ENCODE results near the gene ZNF524.

The ZNF524 gene

DNA sequence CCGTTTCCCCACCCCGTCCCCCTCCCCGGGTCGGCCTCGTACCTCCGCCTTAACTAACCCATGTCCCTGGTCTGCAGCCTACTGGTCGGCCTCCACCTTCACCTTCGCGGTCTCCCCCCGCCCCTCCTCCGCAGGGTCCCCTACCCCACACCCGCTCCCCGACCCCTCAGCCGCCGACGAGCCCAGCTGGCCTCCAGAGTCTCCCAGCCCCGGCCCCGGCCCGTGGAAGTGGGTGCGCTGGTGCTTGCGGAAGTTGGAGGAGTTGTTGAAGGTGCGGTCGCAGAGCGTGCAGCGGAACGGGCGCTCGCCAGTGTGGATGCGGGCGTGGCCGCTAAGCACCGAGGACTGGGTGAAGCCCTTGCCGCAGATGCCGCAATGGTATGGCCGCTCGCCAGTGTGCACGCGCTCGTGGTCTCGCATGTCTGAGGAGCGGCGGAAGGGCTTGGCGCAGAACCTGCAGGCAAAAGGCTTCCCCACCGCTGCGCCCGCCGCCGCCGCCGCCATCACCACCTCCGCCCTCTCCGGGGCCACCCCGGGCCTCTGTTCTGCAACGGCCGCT lies 21.7 kb downstream of the ZNF524 start:
- DNase-seq, result no peak

DNA sequence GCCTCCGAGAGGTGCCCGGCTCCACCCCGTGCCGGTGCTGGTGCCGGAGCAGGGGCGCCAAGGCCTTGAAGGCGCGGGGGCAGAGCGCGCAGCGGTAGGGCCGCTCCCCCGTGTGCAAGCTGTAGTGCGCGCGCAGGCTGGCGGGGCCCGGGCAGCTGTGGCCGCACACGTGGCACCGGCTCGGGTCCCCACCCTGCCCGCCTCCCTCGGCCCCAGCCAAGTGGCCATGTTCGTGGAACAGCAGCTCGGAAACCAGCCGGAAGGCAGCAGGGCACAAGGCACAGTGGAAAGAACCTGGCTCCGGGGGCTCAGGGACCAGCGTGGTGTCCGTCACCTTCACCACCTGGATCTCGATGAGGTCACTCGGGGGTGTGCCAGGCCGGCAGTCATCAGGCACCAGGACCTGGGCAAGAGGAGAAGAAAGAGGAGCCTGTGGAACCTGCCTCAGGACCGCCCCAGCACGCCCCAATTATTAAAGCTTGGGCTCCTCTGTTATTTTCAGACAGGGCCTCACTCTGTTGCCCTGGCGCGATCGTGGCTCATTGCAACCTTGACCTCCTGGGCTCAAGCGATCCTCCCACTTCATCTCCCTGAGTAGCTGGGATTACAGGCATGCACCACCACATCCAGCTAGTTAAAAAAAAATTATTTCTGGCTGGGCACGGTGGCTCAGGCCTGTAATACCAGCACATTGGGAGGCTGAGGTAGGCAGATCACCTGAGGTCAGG lies 22.3 kb downstream of the ZNF524 start:
- no peak for DNase-seq

DNA sequence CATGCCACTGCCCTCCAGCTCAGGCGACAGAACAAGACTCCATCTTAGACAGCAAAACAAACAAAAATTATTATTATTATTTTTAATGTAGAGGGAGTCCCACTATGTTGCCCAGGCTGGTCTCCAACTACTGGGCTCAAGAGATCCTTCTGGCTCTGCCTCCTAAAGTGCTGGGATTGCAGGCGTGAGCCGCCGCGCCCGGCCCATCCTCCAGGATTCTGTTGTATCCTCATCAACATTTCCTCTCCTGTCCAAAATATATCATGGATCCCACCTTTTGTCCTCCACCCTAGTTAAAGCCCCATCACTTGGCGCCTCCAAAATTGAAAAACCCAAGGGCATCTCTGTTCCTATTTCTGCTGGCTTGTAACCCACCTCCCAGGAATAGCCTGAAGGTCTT lies 23.0 kb downstream of the ZNF524 start:
- no peak for DNase-seq

DNA sequence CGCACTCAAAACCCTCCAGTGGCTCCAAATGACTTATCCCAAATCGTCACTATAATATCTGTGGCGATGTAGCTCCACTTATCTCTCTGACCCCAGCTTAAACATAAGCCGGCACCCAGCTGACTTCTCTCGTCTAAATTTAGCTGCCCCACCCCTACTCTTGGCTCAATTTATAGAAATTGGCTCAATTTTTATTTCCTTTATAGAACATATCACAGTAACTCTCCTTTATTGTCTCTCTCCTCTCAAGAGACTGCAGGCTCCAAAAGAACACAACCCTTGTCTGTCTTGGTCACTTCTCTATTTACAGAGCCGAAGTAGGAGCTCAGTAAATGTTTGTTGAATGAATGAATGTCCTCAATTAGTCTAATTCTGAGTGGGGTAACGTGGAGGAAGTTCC lies 23.5 kb downstream of the ZNF524 start:
- DNase-seq, result no peak

DNA sequence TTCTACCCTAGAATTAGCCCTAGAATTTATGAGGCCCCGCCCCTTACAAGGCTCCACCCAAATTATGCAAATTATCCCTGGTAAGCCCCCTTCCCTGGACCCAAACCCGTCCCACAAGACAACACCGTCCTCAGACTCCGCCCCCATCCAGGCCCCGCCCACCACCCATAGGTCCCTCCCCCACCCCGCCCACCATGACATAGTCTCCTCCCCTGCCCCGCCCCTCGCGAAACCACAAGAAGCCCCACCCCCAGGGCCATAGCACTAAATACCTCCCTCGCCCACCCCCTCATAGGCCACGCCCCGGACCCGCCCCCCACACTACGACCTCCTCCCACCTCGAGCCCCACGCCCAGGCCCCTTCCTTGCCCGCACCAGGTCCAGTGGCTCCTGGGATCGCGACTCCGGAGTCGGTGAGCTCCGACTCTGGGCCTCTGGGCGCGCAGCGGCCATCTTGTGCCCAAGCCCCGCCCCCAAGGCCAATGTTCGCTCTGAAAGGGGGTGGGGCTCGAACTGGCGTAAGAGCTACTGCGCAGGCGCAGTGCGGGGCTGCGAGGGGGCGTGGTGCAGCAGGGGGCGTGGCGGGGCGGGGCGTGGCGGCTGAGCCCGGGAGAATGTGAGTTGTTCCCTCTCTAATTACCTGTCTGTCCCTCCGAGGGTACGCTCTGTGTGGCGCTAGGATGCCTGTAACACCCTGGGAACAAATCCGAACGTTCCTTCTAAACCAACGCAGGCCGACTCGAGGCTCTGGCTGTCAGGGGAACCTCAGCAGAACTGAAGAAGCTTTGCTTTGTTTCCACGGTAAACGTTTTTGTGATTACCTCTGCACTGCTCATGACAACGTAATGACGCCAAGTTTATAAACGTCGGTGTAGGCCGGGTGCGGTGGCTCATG lies 24.3 kb downstream of the ZNF524 start, which contains the start of gene ZNF784:
TSS of gene ZNF784 (minus strand) at position 458 of the 895 bp plus-strand sequence. CDS start at position 453, 5 bp downstream.
- DNase-seq, result peak; percentile 97

DNA sequence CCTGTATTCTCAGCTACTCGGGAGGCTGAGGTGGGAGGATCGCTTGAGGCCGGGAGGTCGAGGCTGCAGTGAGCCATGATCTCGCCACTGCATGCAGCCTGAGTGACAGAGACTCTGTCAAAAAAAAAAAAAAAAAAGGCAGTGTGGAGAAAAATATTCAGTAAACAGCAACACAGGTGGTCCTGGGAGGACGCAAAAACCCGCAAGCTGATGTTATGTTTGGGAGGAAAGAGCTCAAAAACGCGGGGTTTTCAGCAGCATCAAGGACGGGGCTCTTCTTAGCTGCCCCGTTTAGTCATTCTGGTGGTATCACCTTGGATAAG lies 24.9 kb downstream of the ZNF524 start:
- no peak for DNase-seq

DNA sequence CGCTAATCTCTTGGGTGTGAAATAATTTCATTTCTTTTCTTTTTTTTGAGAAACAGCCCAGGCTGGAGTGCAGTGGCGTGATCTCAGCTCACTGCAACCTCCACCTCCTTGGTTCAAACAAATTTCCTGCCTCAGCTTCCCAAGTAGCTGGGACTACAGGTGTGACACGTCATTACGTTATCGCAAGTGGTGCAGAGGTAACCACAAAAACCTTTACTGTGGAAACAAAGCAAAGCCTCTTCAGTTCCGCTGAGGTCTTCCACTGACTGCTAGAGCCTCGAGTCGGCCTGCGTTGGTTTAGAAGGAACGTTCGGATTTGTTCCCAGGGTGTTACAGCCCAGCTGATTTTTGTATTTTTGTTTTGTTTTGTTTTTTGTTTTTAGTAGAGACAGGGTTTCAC lies 26.3 kb downstream of the ZNF524 start:
- DNase-seq, result peak; percentile 82

DNA sequence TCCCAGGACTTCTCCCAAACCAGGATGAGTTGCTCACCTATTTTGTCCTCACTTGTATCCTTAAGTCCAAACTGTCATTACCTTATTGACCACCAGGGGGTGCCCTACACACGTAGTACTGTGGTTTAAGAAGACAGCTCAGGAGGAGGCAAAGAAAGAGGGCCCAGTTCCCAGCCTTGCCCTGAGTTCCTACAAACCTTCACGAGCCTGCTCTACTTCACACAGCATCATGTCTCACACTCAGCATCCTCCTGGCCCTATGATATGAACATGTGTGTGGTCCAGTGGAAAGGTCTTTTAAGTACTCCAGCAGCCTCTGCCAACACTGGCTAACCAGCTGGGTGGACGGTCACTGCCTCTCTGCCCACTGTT lies 32.4 kb downstream of the ZNF524 start:
- DNase-seq, result peak; percentile 91

DNA sequence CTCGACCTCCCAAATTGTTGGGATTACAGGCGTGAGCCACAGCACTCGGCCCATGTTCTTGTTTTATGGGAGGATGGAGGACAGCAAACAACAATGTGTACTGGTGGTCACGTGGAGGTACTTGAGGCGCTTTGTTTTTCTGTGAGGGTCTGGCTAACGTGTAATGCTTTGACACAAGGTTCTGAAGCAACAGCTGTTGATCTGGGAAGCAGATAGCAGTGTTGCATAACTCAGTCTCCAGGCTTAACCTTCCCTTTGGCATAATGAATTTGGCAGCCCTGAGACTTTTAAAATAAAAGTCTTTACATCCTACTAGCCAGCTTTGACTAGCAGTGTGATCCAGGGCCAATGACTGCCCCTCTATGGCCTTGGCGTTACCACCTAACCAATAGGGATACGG lies 33.8 kb downstream of the ZNF524 start:
- DNase-seq, result no peak

DNA sequence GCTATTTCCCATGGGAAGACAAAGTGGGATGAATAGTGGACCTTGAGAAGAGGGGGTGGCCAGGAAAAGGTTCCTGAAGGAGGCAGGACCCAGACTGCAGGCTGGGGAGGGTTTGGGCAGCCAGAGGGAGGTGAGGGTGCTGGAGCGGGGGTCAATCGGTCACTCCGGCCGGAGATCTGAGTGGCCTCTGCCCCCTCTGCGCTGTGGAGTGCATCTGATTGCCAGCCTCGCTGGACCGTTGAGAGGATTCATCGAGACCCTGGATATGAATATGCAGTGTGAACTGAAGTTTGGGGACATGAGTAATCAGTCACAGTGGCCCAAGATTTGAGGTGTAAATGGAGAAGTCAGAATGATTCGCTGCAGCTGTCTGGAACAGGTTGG lies 35.2 kb downstream of the ZNF524 start:
- no peak for DNase-seq

DNA sequence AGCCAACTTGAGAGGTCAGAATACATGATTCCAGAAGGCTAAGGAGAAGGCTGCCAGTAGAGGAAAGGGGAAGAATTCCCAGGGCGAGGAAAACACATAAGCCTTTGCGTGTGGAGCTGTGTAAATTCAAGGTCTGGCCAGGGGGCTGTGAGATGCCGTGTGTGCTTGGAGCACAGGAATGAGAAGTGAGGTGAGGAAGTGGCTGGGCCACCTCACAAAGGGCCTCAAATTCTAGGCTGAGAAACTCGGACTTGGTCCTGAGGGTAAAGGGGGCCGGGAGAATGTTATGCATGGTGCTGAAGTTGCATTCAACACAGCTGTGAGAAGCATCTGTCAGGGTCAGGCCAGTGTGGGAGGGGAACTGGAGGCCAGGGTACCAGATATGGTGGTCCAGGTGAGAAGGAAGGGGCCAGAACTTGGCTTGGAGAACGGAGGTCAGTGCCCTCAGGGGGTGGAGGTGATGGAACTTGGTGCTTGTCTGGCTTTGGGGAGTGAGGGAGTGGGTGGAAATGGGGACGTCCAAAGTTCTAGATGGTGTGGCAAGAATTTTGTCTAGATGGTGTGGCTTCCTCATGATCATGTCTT lies 35.9 kb downstream of the ZNF524 start:
- DNase-seq, result no peak

DNA sequence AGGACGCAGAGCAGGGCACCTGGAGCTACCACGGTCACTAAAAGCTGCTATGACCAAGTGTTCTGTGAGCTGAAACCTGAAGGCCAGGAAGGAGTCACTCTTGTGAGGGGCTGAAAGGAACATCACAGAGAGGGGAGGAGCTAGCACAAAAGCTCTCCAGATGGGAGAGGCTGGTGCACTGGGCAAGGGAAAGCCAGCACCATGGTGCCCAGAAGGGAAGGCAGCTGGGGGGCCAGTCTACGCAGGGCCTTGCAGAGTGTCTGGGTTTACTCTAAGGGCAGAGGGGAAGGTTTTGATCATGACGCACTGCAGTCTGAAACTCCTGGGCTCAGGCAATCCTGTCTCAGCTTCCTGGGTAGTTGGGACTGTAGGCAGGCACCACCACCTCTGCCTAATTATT lies 36.6 kb downstream of the ZNF524 start:
- no peak for DNase-seq

DNA sequence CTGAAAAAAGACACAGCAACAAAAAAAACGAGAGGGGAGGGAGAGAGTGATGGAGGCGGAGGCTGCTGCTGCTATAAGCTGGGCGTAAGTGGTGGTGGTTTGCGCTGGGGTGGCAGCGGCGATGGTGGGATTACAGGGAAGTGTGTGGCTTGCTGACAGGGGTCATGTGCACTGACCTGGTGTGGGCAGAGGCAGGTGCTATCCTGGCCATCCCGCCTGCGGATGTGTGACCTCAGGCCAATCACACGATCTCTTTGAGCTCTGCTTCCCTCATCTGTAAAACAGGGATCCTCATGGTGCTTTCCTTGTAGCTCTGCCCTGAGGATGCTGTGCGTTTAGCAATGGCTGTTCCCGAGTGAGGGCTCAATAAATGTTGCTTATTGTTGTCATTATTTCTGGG lies 37.4 kb downstream of the ZNF524 start:
- no peak for DNase-seq

DNA sequence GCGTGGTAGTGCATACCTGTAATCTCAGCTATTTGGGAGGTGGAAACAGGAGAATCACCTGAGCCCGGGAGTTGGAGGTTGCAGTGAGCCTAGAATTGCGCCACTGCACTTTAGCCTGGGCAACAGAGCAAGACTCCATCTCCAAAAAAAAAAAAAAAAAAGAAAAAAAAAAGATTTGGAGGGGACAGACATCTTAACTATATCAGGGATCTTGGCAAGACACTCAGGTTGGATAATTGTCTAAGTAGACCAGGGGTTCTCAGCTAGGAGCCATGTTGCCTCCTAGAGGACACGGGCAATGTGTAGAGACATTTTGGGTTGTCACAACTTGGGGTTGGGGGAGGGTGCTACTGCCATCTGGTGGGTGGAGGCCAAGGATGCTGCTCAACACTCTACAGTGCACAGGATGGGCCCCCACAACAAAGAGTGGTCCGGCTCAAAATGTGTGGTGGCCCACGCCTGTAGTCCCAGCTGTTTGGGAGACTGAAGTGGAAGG lies 38.8 kb downstream of the ZNF524 start:
- DNase-seq, result peak; percentile 88

DNA sequence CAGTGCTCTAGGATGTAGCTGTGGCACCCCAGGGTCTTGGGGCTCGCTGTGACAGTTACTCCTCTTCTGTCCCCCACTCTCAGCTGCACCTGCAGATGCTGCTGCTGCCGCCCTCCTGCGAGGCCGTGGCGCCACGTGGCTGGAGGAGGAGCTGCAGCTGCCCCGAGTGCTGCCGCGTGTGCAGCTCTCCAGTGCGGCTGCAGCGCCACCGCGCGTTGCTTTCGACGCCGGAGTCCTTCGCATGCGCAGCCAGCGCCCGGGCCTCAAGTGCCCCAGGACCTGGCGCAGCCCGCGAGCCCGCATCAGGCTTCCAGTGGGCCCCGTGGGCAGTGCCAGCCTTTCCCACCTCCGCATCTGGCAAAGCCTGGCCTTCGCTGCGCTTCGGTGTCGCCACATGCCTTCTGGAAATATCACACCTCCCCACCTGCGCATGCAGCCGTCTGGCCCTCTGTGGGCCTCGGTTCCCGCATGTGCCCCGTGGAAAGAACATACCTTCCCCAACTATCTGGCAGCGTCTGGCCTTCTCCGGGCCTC lies 40.0 kb downstream of the ZNF524 start:
- DNase-seq, result peak; percentile 91

DNA sequence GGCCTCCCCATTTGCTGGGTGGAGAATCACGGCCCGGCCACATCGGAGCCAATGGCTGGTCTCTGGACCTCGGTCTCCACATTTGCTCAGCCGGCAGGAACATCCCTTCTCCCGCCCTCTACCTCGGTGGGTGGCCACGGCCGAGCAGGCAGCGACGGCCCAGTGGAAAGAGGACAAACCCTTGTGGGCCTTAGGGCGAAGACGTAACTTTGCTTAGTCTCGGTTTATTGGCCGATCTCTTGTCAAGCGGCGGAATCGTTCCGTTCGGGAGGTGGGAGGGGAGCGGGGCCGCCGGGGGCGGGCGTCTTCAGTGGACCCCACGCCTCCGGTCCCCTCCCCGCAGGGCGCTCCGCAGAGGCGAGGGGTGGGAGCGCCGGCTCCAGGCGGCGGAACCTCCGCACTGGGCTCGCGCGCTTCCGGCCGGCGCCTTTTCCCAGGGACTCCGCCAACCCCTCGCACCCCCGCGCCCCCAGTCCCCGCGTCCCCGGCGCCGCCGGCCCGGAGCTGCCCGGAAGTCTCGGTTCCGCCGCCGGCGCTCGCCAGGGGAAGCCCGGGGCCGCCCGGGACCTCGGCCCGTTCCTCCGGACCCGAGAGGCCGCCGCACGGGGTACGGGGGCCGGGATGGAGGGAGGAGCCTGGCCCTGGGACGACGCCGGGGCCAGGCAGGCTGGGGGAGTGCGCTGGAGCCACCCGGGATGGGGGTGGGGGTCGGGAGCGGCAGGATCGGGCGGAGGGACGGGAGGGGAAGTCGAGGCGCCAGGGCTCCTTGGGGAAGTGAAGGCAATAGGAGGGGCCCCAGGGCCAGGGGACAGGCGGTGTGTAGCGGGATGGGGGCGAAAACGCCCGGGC lies 40.7 kb downstream of the ZNF524 start, which contains the start of gene ZNF580:
TSS of gene ZNF580 (plus strand) at position 426 of the 849 bp plus-strand sequence. CDS start 1,507 bp downstream, outside the sequence.
- DNase-seq, result peak; percentile 86

DNA sequence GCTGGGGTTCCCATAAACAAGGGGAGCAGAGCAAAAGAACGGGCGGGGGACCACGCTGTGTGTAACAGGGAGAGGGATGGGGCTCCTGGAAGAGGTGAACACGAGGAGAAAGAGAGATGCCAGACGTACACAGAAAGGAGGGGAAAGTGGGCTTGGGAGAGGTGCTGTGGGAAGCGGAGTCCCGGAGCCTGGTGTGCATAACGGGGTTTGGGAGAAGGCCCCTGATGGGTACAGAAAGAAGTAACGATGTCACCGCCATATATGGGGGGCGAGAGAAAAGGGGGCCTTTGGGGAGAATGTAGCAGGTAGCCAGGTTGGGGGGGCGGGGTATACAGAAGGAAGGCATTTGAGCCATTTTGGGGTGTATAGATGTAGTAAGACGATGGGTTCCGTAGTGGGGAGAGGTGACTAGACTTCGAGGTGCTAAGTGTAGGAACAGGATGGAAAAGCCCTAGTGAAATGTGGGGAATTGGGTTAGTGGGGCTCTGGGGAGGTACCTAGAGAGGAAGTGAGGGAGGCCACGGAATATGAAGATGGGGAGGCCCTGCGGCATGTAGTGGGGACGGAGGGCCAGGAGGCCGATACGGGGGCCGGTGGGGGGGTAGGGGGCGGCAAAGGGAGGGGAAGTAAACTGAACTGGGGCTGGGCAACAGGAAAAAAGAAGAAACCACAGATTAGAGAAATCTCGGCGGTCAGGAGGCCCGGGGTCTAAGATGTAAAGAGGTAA lies 41.5 kb downstream of the ZNF524 start:
- no peak for DNase-seq

DNA sequence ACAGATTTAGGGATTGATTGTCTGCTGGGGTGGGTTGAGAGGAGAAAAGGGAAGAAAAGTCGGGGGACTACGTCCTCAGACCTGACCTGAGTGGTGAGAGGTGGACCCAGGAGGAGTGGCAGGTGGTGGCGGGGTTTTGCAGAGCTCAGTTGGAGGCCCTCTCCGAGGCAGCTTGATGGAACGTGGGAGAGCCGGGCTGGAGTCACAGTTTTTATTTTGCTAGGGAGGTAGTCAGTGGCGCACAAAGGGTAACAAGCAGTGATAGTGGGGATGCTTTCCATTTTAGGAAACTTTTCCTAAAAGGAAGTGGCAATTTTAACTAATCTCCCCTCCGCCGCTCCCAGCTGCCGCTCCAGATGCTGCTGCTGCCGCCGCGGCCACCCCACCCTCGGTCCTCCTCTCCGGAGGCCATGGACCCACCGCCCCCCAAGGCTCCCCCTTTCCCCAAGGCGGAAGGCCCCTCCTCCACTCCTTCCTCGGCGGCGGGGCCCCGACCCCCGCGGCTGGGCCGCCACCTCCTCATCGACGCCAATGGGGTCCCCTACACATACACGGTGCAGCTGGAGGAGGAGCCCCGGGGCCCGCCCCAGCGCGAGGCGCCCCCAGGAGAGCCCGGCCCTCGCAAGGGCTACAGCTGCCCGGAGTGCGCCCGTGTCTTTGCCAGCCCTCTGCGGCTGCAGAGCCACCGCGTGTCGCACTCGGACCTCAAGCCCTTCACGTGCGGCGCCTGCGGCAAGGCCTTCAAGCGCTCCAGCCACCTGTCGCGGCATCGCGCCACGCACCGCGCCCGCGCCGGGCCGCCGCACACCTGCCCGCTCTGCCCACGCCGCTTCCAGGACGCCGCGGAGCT lies 42.3 kb downstream of the ZNF524 start:
- DNase-seq, result peak; percentile 76

DNA sequence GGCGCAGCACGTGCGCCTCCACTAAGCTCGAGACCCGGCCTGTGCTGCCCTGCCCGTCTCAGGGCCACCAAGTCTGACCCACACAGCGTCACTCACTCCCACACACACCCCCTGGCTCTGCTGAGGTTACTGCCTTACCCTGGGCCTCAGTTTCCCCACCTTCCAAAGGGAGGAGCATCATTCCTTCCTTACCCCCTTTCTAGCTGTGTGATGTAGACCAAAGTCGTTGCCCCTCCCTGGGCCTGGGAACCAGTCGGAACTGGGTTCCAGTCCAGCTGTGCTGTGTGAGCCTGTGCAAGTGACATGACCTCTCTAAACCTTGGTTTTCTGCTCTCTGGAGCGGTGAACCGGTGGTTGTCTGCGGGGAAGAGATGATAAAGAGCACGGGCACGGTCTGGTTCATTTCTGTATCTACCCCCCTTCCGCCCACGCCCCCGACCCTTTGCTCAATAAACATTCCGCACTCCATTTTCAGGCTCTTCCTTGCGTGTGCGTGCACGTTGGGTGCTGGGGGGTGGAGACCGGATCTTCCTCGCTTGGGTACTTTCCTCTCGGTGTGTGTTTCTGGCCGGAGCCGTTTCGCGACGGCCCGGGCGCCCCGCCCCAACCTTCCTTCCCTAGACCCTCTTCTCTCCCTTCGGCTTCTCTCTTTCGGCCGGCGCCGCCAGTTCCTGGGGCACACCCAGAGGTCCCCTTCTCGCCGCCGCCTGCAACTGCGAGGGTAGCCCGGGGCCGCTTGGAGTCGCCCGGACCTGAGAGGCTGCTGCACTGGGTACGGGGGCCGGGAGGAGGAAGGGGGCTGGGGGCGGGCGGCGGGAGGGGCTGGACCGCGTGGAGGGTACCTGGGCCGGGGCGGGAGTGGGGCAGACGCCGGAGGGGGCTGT lies 43.2 kb downstream of the ZNF524 start, which contains the start of gene ZNF581:
TSS of gene ZNF581 (plus strand) at position 647 of the 884 bp plus-strand sequence. CDS start 923 bp downstream, outside the sequence.
- DNase-seq, result peak; percentile 93

All from activated effector memory CD4-positive, alpha-beta T cell treated with anti-CD3 and anti-CD28 coated beads, Interleukin-2, amount 50 U/mL, for 16 hours (primary cell).